H1 (cell line): ENCODE measurements around the gene CDK15. TPM values are rescaled to one million over a fixed set of nuclear protein-coding genes. Genes with fewer than 3 reads are reported as not detected.

Source experiments
- JUN ChIP-seq: IDR thresholded peaks from 2 replicates; pipeline ENCODE4 v1.6.1; 2011; ENCODE audit warnings: low read depth, mild to moderate bottlenecking, improper control_type of control experiment, low read length
- NANOG ChIP-seq: IDR thresholded peaks from 2 replicates; pipeline ENCODE4 v1.6.1; 2011; ENCODE audit warnings: low read length, low read depth, mild to moderate bottlenecking, inconsistent platforms; ENCODE audit not compliant: insufficient read depth, poor library complexity, severe bottlenecking
- SIN3A ChIP-seq, 2 experiments: IDR thresholded peaks in 1 of 2; conservative IDR thresholded peaks in 1 of 2; 2 replicates each; pipeline ENCODE4 v1.6.1; 2011 to 2012; ENCODE audit warnings: low read length in 2 of 2, improper control_type of control experiment in 1 of 2, low read depth in 1 of 2, mild to moderate bottlenecking in 1 of 2
- polyA plus RNA-seq, 7 experiments: library from polyadenylated mRNA; depleted of rRNA in 3 of 7; stranded (reverse) in 5 of 7; unstranded in 2 of 7; fragments of >200 nt in 5 of 7; fragments of 200-250 nt in 2 of 7; gene quantifications; 1 replicate in 5 of 7; 2 replicates in 1 of 7; 4 replicates in 1 of 7; pipeline versions ENCODE4 v1.2.1 to v1.2.3, GENCODE V29; 2011 to 2013; ENCODE audit warnings: missing spikeins in 2 of 7, mixed read lengths in 2 of 7
- total RNA-seq: library from RNA; stranded (reverse); fragmentation: NEBNext Ultra II Directional; extraction: Animal tissue kit (Norgen Biotek cat#: 25700); gene quantifications from 2 replicates; pipeline ENCODE4 v1.2.1, GENCODE V29; 2021
- TF ChIP-seq, protein P1 (sequence below): IDR thresholded peaks from 2 replicates; pipeline ENCODE4 v1.6.1; 2011; ENCODE audit warnings: low read depth, mild to moderate bottlenecking, low read length; ENCODE audit not compliant: insufficient read depth

Gene CDK15
- total and polyA plus RNA-seq, 2 of the 8 experiments (the other 6 are each of a cell fraction or from before 2014, with no cell fraction given), result 0.03 TPM; not detected in 1

DNA sequence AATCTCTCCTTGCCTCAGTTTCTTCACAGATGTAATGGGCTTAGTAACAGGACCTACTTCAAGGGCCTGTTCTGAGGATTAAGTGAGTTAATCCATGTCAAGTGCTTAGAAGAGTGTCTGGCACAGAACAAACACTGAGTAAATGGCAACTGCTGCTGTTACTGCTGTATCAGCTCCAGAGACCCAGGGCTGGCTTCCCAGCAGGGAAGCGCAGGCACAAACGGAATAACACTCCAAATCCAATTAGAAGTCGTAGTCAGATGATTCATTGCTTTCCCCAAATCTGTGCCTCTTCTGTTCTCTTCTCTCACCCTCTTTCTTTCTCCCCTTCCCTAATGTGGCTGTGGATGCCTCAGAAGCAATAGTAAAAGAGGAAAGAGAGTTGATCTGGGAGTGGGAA, 126.2 kb downstream of the CDK15 start (continued):
- TF ChIP-seq, protein P1, sequence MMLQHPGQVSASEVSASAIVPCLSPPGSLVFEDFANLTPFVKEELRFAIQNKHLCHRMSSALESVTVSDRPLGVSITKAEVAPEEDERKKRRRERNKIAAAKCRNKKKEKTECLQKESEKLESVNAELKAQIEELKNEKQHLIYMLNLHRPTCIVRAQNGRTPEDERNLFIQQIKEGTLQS, result no peak
- no peak for TF ChIP-seq JUN
- no peak for TF ChIP-seq NANOG
- TF ChIP-seq SIN3A (conservative IDR thresholded peaks at IDR 0.05 in 1 of 2, IDR thresholded peaks at IDR 0.05 in 1 of 2; ENCODE audit: low read depth in 1 of 2, low read length in 2 of 2), result no peak
